HG03520 (cell line): ENCODE measurements around the gene CTDSP2.
A peak's percentile ranks its signal among the peaks of the same experiment; 100 is the strongest.
"Not testable (repeated sequence)": the region's sequence is repeated elsewhere in the genome, so short reads cannot be mapped to it uniquely, and the experiment has no call there.

Experiments used
- ATAC-seq: cut with Tn5 transposase; IDR thresholded peaks from one replicate; pipeline ENCODE4 v1.9.1; 2021; ENCODE audit warnings: mild to moderate bottlenecking, moderate library complexity; ENCODE audit not compliant: unreplicated experiment

Gene CTDSP2, protein sequence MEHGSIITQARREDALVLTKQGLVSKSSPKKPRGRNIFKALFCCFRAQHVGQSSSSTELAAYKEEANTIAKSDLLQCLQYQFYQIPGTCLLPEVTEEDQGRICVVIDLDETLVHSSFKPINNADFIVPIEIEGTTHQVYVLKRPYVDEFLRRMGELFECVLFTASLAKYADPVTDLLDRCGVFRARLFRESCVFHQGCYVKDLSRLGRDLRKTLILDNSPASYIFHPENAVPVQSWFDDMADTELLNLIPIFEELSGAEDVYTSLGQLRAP

DNA sequence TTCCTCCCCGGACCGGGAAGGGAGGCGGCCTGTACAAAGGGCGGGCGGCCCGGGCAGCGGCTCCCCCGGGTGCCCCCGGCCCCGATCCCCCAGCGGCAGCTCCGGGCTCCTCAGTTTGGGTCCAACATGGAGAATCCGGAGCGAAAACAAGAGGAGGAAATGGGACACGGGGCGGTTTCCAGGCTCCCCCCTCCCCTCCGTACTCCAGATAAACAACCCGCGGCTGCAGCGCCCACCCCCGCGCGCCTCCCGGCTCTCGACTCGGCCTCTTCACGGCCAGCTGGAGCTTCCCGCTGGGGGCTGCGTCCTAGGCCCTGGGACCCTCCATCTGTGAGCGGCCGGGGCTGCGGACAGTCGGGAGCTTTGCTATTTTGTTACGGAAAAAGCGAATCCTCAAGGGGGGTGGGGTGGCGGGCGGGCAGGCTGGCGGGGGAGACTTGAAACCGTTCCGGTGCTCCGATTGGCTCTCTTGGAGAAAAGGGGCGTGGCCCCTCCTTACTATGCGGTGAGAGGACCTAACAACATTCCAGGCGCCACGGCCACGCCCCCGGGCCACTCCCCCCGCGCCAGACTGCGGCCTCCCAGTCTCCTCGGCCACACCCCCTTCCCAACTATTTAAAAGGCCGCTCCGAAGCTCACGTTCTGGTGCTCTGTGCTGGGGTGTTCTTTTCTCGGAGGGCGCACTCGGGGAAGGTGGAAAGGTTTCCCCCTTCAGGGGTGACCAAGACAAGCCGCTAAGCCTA, at the start of gene CTDSP2:
Gene CTDSP2, minus strand, starts transcription at position 153 of the 743 bp plus-strand sequence. CDS start 294 bp downstream, outside the sequence.
- ATAC-seq, result peak; percentile 28

DNA sequence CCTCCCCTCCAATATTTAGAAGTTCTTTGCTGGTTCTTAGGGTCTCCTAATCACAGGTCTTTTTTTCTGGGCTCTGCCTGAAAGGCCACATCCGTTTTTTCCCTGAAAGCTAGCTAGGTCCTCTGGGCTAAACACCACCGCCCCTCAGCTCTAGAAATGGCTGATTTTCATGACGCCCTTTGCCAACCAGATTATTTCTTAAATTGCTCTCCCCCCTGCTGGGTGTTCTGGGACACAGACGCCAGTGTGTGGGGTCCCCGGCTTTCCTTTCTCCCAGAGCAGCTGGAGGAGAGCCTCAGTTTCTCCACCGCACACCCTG, 49.5 kb upstream of the CTDSP2 start:
- ATAC-seq, result no peak

DNA sequence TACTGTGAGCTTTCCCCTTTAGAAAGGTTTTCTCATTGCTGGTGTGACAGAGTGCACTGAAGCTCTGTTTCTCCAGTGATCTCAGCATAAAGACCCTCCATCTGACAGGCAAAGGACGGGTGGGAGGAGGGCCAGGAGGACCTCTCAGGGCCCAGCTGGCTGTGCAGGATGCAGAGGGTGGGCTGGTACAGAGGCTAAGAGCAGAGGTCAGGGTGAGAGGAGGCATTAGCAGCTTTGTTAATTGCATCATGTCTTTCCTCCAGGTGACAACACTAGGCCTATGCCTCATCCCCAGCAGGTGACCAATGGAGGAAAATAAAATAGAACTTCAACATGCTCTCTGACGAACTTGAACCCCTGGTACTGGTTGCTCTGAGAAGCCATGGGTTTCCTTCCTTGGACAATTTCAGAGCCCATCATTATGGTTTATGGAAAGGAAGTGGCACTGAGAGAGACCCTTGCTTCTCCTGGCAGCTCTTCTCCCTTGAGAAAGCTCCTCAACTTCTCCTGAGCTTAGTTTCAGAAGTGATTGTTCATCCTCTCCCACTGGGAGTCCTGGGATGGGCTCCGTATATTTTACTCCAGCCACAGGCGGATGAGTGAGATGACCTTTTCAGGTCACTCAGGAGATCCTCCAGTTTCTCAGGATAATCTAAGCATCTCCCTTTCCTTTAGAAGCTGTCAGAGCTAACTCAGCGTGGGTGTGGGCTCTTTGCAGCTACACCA, 49.0 kb upstream of the CTDSP2 start:
- no peak for ATAC-seq

DNA sequence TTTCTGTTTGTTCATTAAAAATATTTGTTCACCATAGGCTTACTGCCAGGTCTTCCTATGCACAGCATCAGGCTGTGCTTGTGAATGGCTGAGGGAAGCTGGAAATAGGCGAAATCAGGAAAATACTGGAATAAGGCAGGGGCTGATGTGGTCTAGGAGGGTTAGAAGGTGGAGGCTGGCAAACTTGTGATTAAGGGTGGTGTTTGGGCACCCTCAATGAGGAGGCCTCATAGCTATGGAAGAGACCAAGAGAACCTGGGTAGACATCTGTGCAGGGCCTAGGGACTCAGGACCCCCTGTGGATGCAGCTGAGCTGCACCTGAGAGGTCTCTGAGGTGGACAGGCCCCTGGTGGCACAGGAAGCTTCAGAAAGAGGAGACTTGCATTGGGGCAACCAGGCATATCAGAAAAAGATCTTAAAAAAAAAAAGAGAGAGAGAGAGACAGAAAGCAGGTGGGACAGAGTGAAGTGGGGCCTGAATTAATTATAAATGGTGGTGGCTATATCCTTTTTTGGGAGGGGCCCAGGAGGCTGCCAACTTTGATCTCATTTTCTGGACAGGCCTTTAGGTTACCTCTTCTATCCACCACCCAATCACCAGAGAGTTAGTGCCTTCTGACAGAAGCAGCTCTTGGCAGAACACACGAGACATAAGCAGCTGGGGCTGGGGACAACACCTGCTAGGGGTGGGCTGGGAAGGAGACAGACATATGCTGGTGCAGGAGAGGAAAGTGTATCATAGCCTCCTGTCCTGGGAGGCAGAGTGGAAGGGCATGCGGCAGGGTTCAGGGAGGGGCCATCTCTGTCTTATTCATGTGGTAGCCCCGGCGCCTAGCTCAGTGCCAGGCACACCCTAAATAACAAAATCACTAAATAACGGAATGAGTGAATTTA, 48.1 kb upstream of the CTDSP2 start:
- ATAC-seq, result no peak

DNA sequence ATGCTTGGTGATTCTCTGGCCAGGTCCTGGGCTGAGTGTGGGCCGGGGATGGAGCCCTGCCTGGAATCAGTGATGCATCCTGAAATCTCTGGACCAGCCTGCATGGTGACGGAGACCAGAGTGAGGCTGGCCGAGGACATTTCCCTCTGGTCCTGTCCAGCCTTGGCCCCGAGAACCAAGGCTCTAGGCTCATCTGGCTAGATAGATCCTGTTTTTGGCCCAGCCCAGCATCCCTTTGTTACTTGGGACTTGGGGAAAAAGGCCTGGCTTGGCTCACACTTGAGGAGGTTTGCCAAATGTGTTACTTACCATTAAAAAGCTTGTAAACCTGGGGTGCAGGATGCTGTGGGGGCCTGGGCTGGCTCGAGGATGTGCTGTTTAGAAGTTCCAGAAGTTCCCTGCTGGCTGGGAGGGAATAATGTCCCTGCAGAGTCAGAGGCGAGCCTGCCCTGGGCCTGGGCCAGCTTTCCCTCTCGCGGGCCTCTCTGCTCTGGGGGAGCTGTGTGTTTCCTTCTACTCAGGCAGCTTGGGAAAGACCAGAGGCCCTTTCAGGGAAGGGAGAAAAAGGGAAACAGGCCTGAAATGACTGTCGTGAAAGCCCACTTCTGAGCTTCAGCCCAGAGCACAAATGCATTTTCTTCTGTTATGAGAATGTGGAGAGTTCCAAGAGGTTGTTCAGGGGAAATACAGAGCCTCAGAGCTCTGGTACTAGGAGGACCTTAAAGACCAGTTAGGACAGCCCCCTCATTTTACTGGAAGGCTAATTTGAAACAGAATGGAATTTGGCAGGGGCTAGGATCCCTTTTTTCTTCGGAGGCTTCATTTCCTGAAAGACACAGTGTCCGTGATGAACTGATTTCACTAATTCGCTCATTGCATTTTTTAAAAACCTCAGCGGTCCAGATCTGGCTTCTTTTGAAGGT, 47.2 kb upstream of the CTDSP2 start:
- ATAC-seq, result no peak

DNA sequence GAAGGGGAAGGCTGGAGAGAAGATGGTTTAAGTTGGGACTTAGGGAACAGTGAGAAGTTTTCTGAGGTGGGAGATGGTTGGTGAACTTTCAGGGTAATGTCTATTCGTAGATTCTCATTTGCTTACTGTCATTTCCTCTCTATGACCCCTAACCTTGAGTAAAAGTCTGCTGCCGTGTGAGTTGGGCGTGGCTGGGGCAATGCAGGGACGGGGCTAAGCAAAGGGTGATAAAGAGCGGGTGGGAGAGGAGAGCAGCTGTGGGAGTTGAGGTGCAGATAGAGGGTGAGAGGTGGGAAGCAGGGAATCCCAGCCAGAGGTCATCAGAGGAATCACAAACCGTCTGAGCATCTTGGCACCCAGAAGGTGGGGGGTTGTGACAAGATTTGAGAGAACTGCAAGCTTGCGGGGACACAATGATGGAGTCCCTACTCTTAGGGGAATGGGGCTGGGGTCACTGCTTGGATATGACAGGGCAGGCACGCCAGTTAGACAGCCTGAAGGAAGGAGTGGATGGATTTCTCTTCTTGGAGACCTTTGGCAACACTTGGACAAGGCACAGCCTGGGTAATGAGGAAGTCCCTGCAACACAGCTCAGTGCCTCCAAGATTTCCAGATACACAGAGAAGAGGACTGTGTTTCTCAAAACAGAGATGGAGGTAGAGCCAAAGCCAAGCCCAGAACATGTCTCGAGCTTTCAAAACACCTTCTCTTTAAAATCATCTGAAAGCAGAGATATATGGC, 45.9 kb upstream of the CTDSP2 start:
- no peak for ATAC-seq

DNA sequence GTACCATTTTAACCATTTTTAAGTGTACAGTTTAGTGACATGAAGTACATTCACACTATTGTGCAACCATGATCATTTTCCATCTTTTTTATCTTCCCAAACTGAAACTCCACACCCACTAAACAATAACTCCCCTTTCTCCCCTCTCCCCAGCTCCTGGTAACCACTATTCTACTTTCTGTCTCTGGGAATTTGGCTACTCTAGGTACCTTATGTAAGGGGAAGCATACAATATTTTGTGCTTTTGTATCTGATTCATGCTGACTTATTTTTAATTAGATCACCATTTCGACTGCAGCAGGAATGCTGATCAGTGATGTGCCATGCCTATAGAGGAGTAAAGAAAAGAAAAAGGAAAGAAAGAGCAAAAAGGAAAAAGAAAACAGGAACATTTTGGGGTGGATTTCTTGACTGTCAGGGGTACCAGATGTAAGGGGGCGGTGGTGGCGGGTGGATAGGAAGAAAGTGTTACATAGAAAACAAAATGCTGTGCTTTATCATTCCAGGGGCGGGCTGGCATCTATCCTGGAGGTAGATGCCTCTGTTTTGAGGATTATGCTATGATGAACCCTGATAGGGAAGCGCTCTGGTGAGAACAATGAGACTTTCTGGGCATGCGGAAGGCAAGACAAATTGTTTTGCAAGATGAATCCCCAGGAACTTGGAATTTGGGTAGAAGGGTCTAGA, 45.2 kb upstream of the CTDSP2 start:
- no peak for ATAC-seq

DNA sequence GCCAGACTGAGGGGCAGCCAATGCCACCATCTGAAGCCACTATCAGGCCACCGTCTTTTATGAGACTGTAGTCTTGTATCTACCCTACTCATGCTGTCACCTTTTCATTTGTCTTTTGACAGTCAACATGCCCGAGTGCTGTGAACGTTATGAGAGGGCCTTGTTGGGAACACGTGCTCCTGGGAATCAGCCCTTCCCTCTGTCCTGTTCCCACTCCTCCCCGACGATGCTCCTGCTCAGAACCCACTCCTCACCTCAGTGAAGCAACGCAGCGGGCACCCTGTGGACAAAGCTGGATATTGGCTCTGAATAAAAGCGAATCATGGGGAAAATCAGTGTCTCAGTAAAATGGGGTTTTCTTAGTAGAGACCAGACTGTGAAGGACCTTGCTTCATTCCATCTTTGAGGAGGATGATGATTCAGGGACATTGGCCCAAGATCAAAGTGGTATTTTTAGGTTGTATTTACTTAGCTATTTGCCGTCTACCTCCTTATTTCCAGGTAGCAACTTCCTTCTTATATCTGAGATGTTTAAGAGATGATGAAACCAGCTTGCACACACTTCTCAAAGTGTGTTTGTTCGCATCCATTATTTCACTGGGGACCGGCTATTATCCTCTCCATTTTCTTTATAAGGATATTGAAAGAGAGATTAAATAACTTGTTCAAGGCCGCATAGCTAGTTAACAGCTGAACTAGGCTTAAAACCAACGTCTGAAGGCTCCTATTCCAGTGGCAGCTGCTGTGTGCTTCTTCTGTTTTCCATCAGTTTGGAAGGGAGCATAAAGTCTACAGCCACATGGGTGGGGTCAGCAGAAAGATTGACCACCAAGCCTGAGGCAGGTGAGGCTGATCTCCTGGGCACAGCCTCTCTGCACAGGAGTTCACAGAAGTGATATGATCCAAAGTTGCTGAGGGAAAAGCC, 43.9 kb upstream of the CTDSP2 start:
- ATAC-seq, result no peak

DNA sequence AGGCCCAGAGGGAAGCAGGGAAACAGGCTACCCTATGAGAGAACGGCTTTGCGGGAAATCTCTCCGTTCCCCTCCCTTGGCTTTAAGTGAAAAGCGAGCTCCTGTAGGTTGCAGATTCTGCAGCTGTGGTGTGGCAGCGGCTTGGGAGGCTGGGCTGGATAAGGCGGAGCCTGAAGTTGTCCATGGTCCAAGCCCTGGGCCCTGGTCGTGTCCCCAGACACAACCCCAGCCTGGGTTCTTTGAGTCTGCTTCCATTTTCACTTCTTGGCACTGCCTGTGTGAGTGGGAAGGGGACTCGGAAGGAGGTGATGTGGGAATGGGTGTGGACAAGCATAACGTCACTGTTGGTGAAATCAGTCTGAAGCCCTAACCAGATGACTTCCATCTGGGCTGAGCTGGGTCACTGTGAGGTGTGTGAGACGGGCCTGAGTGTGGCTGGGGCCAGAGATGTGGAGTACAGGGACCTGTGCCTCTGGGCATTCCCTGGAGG, 43.0 kb upstream of the CTDSP2 start:
- no peak for ATAC-seq

DNA sequence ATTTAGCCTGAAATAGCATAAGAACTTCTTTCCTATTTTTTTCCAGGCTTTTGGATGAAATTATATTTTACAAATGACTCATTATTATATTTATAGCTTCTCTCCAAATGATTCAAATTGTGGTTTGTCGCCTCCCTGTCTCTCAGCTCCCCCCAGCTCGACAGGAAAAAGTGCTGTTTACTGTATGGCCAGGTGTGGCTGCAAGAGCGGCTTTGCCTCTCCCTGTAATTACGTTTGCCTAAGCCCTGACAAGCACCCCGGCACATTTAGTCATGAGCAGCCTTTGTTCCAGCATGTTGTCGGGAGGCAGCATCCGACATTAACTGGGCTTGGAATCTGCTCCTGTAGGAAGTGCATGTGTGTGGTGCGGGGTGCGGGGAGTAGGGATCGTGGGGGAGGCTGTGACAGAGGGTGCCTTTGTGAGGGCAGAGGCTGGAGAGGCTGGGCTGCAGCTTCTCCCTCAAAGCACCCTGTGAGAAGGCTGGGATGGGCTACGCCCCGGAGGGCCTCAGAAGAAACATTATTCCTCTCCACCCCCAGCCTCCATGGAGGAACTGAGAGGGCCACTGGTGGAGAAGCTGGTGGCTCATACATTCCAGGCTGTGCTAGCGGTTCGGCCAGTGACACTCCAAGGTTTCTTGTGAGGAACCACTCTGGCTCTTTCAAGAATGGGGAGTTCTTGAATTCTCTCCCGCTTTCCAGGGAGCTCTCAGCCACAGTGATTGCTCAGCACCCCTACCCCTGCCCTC, 42.1 kb upstream of the CTDSP2 start:
- ATAC-seq, result no peak

DNA sequence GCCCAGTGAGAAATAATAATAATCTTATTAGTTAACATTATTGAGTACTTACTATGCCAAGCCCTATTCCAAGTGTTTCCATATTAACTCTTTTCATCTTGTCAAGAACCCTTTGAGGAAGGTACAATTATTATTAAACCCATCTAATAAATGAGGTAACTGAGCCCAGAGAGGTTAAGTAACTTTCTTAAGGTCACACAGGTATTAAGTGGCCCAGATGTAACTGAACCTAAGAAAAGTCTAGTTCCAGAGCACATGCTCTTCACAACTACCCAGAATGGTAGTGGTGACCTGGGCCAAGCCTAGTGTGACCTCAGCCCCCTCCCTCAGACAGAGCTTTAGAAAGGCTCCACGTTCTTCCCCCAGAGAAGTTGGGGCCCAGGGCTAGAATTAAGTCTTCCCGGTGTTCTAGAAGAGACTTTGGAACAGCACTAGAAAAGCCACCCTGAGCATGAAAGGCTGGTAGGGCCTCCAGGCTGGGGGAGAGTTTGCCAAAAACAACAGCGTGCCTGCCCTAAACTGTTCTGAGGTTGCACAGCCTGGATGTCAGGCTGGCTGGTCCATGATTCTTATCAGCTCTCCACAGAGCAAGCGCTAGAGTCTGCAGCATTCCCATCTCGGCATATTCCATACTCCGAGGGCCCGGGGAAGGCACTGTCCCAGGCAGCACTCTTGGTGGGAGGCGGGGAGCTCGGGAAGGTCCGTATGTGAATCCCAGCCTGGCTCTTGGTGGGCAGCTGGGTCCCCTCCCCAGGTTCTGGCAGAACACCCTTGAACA, 41.3 kb upstream of the CTDSP2 start:
- no peak for ATAC-seq

DNA sequence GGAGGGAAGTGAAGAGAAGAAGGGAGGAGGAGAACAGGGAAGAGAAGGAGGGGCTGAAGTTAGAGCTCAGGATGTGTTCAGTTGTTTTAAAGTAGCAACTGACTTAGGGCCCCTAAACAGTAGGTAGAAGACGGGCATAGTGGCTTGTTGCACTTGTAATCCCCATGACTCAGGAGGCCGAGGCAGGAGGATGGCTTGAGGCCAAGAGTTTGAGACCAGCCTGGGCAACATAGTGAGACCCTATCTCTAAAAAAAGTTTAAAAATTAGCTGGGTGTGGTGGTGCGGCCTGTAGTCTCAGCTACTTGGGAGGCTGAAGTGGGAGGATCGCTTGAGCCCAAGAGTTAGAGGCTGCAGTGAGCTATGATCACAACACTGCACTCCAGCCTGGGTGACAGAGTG, 40.4 kb upstream of the CTDSP2 start:
- not testable (repeated sequence) for ATAC-seq

DNA sequence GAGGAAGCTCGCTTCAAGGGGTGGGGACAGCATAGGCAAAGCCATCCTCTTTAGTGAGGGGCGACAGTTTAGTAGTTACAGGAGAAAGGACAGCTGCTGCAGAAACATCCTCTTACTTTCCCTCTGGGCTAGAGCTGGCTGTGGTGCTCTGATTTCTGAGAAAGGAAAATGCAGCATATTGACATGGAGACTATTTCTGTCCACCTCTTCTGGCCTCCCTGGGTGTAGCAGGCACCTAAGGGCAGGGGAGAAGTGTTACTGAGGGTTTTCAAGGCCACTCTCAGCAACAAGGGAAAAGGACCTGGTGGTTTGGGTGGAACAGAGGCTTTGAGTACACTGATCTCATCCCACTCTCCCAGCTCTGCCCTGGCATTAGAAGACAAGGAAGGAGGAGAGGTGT, 40.0 kb upstream of the CTDSP2 start:
- no peak for ATAC-seq

DNA sequence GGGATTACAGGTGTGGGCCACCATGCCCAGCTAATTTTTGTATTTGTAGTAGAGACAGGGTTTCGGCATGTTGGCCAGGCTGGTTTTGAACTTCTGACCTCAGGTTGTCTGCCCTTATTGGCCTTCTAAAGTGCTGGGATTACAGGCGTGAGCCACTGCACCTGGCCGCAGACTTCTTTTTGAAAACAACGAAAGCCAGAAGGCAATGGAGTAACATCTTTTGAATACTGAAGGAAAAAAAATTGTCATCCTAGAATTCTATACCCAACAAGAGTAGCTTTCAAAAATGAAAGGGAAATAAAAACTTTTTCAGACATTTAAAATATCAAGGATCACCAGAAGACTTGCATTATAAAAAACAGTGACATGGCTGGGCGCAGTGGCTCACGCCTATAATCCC, 38.7 kb upstream of the CTDSP2 start:
- ATAC-seq, result no peak

DNA sequence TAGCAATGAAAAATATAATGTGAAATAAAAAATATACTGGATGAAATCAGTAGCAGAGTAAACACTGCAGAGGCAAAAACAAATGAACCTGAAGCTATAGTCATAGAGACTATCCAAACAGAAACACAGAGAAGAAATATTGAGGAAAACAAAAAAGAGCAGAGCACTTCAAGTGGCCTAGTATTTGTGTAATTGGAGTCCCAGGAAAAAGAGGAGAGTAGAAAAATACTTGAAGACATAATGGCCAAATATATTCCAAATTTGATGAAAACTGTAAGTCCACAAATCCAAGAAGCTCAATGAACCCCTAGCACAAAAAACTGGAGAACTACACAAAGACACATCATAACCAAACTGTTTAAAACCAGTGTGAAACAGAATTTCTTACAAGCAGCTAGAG, 37.2 kb upstream of the CTDSP2 start:
- ATAC-seq, result no peak

DNA sequence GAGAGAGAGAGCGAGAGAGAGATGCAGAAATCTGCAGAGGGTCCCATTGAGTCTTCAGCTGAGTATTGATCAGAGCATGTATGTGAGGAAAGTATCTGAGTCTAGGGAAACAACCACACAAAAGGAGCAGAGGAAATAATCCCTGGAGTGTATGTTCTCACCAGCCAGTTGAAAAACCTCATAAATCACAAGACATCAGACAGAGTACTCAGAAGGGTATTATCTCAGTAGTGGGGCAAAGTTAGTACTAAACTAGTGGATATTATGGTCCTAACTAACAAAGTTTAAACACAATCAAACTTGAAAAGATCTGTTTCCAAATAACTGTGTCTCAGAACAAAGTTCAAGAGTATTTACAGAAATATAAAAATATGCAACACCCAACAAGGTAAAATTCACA, 36.5 kb upstream of the CTDSP2 start:
- no peak for ATAC-seq
